Measurements from ENCODE around the gene FCF1.

FCF1 gene, protein sequence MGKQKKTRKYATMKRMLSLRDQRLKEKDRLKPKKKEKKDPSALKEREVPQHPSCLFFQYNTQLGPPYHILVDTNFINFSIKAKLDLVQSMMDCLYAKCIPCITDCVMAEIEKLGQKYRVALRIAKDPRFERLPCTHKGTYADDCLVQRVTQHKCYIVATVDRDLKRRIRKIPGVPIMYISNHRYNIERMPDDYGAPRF

DNA sequence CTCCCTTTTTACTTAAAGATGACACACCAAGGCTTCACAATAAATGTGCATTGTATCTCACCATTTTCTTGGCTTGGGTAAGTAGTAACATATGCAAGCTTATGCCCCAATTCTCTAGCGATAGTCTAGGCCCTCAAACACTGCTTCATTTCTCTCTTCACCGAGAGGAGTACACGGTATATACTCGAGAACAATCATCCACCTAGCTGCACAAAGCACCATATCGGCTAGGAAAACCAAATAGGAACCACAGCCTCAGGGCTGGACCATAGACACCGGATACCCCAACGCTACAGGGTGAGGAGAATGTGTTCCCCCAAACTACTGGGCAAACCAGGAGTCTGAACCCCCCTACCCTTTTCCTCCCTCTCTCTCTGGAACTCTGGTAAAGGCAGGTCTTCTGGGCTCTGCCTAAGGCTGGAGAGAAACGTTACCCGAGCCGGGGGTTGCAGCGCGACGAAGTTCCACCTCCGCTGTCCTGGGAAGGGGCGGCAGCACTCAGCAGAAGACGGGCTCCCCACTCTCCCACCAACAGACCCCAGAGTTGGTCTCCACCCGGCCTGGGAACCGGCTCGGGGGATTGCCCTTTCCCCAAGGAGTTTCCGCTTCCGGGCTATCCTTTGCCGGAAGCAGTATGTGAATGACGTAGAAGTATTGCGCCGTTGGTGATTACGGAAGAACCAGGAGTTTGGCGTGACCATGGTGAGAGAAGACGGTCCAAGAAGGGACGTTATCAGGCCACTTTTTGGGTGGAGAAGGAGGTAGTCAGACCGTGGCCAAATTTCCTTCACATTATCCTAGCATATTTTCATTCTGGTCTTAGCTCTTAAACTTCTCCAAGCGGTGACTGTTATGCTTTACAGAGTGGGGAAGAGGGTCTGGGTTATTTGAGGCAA is at the start of gene FCF1, which contains the start of gene AREL1:
Gene FCF1, plus strand, starts transcription at position 646 of the 896 bp plus-strand sequence. Its CDS starts 54 bp downstream, at position 700.
Gene AREL1, minus strand, starts transcription at position 582 of the 896 bp plus-strand sequence. CDS start 27,465 bp downstream, outside the sequence.
- peak; percentile 40 to 49 for DNase-seq (ENCODE audit: low read depth in 2 of 2)

DNA sequence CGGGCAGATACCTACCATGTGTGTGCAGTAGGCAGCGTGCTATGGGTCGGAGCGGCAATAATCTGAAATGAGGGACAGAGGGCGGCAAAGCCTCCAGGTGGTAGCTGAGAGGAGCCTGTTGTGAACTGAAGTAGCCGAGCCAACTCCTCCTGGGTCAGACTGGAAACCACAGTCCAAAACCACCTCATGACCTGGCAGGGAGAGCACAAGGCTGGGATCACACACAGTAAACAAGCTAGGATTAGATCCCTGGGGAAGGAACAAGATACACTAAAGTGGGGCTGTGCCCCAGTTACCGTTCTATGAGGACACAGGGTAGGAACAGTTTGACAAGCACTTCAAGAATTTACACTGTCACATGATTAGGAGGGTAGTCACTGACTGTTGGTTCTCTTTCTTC is 49.1 kb upstream of the FCF1 start:
- no peak for DNase-seq (ENCODE audit: low read depth in 2 of 2)

- no peak for DNase-seq (ENCODE audit: low read depth in 2 of 2)
Measured at GRCh38 chr14:74664717-74665116, 48.2 kb upstream of the FCF1 start.

- no peak for DNase-seq (ENCODE audit: low read depth in 2 of 2)
Measured at GRCh38 chr14:74667758-74668157, 45.2 kb upstream of the FCF1 start.

DNA sequence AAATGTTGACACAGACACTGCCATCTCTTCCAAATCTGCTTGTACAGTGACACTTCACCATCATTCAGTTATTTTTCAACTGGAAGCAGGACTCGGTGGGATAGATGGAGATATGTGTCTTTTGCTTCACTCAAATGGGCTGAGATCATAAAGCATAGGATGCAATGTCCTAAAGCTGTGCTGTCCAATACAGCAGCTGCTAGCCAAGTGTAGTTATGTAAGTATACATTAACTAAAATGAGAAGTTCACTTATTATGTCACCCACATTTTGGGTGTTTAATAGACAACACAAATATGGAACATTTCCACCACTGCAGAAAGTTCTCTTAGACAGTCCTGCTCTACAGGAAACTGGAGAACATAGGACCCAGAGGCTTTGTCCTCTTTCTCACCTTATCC is 43.7 kb upstream of the FCF1 start:
- DNase-seq (ENCODE audit: low read depth in 2 of 2) = no peak

DNA sequence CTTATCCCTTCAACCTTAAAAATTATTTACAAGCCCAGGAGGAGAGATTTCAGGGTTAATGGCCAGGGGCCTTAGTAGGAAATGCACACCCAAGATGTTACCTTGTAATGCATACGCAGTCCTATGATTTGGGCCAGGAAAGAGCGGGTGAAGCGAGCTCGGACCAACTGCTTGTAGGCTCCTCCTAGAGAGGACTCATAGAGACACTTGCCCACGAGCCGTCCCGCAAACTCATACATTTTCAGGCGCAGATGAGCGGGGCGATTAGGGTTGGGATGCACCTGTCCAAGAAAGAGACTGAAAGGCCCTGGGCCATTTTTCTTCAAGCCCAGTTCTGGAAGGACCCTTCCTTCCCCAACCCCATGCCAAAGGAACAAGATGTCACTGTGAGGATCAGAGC is 43.1 kb upstream of the FCF1 start:
- no peak for DNase-seq (ENCODE audit: low read depth in 2 of 2)

GRCh38 chr14:74670726-74671411 is 42.1 kb upstream of the FCF1 start:
- no peak for DNase-seq (ENCODE audit: low read depth in 2 of 2)

DNA sequence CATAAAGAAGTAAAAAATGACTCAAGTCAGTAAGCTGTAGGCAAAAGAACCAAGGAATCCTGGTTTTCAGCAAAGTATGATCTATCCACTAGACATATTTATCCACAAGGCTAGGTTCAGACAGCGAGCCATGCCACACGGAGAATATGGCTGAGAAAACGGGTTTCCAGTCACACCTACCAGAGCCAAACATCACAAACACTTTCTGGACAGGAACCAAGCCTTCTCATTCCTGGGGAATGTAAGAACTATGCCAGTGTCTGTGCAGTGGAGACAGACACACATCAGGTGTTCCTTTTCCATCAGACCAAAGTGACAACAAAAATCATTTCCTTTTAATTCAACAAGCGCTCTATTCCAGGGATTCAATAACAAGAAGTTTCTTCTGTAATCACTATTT is 41.2 kb upstream of the FCF1 start:
- no peak for DNase-seq (ENCODE audit: low read depth in 2 of 2)

DNA sequence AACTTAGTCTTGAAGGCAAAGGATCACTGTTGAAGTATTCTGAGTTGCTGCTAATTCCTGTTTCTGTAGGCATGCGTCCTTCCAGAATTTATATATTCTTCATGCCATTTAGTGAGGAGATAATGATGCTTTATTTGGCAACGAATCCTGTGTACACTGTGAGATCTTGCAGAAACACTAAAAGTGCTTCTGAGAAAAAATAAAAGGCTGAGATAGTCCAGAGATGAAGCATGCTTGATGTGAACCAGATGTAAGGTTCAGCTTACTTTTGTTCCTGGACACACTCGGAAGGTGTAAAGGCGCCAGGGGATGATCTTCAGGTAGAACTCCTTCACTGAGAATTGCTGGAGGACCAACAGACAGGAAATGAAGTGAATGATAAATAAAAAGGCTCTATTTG is 39.2 kb upstream of the FCF1 start:
- no peak for DNase-seq (ENCODE audit: low read depth in 2 of 2)

DNA sequence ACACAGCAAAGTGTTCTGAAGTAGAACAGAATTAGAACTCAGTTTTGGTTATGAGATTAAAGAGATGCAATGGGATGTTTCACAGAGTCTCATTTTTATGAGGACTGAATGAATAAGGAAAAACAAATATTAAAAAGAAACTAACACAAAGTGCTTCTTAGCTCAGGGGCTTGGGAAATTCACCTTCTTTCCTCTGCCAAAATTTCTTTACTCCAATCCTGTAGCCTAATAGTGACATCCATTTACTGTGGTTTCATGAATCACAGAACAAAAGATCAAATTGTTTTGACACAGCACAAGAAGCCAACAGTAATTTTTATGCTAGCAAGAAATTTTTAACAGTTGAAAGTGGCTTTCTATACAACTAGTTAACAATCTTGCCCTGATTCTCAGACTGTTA is 37.7 kb upstream of the FCF1 start:
- no peak for DNase-seq (ENCODE audit: low read depth in 2 of 2)

DNA sequence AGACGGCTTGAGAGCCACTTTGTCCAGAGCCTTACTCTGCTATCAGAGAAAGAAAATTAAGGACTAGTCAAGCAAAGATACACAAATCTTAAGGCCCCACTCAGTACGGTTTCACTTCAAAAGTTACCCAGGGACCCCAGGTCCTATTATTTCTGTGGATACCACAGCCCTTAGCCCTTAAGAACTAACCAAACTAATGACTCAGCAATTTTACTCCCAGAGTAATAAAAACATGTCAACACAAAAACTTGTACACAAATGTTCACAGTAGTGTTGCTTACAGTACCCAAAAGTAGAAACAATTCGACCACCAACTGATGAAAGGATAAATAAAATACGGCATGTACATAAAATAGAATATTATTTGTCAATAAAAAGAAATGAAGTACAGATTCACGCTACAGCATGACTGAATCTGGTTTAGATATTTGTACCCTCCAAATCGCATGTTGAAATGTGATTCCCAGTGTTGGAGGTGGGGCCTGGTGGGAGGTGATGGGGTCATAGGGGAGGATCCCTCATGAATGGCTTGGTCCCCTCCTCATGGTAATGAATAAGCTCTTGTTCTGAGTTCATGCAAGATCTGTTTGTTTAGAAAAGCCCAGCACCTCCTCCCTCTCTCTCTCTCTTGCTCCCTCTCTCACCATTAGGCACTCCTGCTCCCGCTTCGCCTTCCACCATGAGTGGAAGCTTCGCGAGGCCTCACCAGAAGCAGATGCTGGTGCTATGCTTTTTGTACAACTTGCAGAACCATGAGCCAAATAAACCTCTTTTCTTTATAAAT is 30.6 kb upstream of the FCF1 start:
- DNase-seq (ENCODE audit: low read depth in 2 of 2) = no peak

GRCh38 chr14:74683406-74683805 is 29.5 kb upstream of the FCF1 start:
- DNase-seq (ENCODE audit: low read depth in 2 of 2) = no peak

DNA sequence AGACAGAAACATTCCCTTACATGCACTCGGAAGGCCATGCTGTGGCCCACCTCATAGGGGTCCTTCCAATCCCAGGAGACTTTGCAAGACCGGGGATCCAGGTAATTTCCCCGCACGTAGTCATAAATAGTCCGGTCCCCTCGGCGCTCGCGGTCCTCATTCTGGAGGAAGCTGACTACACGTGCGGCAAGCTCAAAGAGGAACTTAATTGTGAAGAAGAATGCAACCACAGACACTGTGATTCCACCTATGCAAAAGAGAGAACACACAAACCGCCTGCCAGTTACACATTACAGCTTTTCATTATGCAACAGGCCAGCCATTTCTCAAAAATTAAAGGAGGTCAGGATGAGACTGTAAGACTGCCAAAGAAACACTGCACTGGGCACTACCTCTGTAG is 28.5 kb upstream of the FCF1 start:
- no peak for DNase-seq (ENCODE audit: low read depth in 2 of 2)

GRCh38 chr14:74685056-74685455 is 27.9 kb upstream of the FCF1 start:
- DNase-seq (ENCODE audit: low read depth in 2 of 2) = no peak

- no peak for DNase-seq (ENCODE audit: low read depth in 2 of 2)
Measured at GRCh38 chr14:74685921-74686678, 26.8 kb upstream of the FCF1 start.

DNA sequence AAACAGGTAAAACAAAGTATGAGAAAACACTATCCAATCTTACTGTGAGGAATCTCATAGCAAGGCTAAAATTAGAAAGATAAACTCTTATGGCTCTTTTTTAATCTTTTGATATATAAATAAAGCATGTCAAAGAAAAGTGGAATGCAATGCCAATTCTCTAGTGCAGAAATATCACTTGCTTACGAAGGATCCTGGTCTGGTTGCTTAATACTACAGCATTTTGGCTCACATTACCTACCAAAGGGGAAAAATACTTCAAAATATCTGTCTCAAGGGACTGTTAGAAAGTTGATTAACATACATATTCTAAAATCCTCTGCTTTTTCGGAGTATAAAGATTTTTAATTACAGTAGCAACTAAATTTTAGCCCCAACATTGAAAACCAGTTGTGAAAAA is 21.5 kb upstream of the FCF1 start:
- no peak for DNase-seq (ENCODE audit: low read depth in 2 of 2)

GRCh38 chr14:74693191-74693590 is 19.8 kb upstream of the FCF1 start:
- DNase-seq (ENCODE audit: low read depth in 2 of 2) = no peak

GRCh38 chr14:74695406-74695805 is 17.5 kb upstream of the FCF1 start:
- no peak for DNase-seq (ENCODE audit: low read depth in 2 of 2)

DNA sequence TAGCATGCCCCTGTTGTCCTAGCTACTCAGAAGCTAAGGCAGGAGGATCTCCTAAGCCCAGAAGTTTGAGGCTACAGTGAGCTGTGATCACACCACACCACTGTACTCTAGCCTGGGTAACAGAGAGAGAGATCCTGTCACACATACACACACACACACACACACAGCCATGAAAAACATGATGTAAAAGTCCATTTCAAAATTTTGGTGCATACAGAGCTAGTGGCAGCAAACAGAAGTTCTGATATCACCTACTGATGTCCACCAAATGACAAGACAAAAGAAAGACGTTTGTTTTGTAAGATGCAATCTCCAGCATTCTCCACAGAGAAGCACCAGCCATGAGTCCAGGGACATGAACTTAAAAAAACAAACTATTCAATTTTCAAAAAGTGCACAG is 15.9 kb upstream of the FCF1 start:
- no peak for DNase-seq (ENCODE audit: low read depth in 2 of 2)

DNA sequence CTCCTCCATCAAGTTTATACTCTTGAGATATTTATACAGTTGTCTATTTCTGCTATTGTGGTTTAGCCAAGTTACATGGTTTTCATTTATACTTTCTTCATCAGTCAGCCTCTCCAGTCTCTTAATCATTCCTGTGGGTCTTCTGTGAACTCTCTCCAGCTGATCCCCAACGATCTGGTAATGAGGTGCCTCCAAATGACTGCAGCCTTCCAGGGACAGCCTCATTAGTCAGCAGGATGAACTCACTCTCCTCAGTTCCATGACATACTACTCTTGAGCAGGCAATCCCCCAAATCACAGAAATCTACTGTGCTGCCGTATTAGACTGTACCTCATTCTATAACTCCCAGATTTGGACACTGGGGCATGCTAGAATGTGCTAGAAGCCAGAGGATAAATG is 15.4 kb upstream of the FCF1 start:
- DNase-seq (ENCODE audit: low read depth in 2 of 2) = no peak

DNA sequence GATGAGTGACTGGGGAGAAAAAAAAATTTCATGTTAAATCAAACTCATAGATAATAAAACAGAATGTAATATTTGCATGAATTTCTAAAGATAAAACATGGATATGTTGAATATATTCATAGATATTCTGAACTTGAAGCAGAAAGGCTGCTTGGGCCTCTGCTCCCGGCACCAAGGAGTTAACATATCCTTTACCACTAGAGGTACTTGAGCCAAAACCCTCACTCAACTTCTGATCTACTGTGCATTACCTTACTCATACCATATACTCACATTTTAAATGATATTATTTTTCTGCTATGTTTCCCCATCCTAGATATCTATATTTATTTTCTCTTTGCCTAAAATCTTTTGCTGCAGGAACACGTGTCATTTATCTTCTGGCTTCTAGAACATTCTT is 15.0 kb upstream of the FCF1 start:
- DNase-seq (ENCODE audit: low read depth in 2 of 2) = no peak
